ENCODE results near the gene EBF3. TPM values are rescaled to one million over a fixed set of nuclear protein-coding genes. Genes with fewer than 3 reads are reported as not detected.

The EBF3 gene, protein sequence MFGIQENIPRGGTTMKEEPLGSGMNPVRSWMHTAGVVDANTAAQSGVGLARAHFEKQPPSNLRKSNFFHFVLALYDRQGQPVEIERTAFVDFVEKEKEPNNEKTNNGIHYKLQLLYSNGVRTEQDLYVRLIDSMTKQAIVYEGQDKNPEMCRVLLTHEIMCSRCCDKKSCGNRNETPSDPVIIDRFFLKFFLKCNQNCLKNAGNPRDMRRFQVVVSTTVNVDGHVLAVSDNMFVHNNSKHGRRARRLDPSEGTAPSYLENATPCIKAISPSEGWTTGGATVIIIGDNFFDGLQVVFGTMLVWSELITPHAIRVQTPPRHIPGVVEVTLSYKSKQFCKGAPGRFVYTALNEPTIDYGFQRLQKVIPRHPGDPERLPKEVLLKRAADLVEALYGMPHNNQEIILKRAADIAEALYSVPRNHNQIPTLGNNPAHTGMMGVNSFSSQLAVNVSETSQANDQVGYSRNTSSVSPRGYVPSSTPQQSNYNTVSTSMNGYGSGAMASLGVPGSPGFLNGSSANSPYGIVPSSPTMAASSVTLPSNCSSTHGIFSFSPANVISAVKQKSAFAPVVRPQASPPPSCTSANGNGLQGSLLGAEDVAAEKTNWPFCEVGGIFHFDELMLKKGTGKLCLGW
- total RNA-seq: 19.6 TPM

DNA sequence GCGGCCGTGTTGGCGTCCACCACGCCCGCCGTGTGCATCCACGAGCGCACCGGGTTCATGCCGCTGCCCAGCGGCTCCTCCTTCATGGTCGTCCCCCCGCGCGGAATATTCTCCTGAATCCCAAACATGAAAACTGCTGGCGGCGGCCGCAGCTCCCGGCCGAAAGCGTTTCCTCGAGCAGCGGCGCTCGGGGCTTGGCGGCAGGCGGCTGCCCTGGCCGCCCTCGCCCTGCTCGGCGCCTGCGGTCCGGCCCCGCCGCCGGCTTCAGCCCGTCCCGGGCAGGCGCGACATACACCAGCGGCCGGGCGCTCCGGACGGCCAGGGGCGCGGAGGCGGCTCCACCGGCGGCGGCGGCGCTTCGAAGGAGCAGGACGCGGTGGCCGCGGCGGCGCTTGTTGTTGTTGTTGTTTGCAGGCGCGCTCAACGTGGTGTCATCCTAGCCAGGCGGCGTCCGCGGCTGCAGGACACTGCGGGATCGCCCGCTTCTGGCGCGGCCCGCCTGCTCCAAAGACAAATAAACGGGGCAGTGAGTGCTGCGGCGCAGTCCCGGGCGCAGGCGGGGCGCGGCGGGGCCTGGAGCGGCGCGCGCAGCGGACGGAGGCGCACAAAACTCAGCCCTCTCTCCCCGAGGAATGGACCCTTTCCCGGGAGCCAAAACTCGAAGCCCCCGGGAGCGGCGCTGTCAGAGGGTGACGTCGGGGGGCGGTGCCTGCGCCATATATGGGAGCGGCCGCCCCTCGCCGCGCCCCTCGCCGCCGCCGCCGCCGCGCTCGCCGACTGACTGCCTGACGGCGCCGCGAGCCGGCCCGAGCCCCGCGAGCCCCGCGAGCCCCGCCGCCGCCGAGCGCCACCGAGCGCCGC, at the start of gene EBF3:
TSS of gene EBF3 (minus strand) at position 634 of the 861 bp plus-strand sequence. CDS start at position 128, 506 bp downstream.

Small RNA genes within 50 kb of the gene (small RNA-seq; reads per million reads assigned to genes)
- gene AL354950.2 (not detected), gene MIR4297 (not detected)

Other genes starting within 250 kb of the EBF3 start
- 1.4 TPM for gene C10orf143, start 146.6 kb upstream of the EBF3 start, total RNA-seq
- gene GLRX3, start 172.1 kb upstream of the EBF3 start, total RNA-seq: 55.6 TPM

Measured in diencephalon (tissue), 1 donor.